T-helper 22 cell (primary cell): ENCODE measurements around the gene NEK4.
"Not testable (repeated sequence)": the region's sequence is repeated elsewhere in the genome, so short reads cannot be mapped to it uniquely, and the experiment has no call there.

Experiments used
- DNase-seq: peaks from one replicate; pipeline ENCODE4 v3.0.0-alpha.2; 2020; ENCODE audit warnings: low read depth

NEK4 gene

DNA sequence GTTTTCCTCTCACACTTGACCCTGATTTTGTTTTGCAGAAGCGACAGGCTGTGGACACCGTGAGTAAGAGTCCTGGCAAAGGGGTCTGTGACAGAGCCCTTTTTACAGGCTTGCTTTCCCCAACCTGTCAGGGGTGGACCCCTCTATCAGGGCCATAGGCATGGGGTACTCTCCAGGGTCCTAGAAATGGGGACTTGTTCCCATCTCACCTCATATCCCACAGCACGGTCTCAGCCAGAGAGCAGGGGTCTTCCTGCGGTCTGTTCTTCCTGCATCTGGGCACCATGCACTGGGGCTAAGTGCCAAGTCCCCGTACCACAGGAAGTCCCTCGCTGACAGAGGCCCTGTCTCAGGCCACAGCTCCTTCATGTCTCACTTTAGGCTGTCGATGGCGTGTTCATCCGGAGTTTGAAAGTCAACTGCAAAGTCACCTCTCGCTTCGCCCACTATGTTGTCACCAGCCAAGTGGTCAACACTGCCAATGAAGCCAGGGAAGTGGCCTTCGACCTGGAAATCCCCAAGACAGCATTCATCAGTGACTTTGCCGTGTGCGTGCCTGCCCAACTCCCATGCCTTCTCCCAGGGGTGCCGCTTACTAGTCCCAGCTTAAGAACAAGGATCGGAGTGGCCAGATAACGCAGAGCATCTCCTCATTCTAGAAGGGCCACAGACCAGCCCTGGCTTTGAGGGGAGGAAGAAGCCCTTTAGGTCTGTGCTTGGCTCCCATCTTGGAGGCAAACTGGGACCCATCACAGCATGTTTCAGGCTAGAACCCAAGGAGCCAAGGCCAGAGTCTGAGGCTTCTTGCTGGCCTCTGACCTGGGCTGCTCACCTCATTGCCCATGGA, 7.4 kb upstream of the NEK4 start:
- no peak for DNase-seq

DNA sequence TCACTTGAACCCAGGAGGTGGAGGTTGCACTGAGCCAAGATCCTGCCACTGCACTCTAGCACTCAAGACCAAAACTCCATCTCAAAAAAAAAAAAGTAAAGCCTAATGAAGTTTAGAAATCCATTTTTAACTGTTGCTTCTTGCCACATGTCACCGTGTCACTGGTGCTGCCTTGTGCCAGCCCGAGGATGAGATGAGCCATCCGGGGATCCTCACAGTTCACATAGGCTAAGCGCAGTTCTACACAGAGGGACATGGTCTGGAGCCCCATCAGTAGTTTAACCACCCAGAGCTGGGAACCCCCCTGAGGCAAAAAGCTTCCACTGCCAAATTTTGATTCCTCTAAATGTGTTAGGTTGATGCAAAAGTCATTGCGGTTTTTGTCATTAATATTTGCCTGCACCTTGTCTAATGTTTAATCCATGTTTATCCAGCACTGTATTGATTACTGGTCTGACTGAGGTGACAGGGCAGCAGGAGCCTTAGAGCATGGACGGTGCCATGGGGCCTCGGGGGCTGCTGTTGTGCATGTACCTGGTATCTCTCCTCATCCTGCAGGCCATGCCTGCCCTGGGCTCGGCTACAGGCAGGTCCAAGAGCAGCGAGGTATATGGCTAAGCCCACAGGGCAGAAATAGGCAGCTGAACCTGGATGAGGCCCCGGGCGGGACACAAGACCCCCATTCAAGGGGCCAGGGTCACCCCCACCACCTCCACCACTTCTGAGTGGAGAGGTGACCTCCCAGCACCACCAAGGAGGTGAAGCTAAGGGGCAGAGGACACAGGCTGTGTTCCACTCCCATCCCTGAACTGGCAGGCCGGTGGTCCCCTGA, 6.6 kb upstream of the NEK4 start, which contains the start of gene ITIH1:
Gene ITIH1 (plus strand): TSS at position 473 of the 832 bp plus-strand sequence. CDS start 17 bp downstream, at position 490.
- no peak for DNase-seq

DNA sequence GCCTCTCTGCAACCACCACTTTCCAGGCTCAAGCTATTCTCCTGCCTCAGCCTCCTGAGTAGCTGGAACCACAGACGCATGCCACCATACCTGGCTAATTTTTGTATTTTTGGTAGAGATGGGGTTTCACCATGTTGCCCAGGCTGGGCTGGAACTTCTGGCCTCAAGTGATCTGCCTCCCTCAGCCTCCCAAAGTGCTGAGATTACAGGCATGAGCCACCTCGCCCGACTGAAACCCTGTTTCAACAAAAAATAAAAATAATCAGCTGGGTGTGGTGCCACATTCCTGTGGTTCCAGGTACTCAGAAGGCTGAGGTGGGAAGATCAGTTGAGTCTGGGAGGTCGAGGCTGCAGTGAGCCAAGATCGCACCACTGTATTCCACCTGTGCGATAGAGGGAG, 5.7 kb upstream of the NEK4 start:
- not testable (repeated sequence) for DNase-seq

DNA sequence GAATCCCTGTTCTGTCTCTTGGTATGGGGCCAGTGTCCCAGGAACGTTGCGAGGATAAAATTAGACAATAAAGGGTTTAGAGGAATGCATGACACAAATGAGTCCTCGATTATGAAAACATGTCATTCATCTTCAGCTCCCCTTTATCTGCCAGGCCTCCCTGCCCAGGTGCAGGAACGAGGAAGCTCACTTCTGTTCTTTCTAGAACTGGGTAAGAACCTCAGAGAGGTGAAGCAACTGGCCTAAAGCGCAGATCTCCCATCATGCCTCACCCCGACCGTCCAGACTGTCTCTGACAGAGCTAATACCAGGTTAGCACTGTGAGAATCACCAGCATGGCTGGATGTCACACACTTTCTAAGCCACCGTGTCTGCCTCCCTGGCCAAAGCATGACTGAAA, 5.1 kb upstream of the NEK4 start:
- no peak for DNase-seq

DNA sequence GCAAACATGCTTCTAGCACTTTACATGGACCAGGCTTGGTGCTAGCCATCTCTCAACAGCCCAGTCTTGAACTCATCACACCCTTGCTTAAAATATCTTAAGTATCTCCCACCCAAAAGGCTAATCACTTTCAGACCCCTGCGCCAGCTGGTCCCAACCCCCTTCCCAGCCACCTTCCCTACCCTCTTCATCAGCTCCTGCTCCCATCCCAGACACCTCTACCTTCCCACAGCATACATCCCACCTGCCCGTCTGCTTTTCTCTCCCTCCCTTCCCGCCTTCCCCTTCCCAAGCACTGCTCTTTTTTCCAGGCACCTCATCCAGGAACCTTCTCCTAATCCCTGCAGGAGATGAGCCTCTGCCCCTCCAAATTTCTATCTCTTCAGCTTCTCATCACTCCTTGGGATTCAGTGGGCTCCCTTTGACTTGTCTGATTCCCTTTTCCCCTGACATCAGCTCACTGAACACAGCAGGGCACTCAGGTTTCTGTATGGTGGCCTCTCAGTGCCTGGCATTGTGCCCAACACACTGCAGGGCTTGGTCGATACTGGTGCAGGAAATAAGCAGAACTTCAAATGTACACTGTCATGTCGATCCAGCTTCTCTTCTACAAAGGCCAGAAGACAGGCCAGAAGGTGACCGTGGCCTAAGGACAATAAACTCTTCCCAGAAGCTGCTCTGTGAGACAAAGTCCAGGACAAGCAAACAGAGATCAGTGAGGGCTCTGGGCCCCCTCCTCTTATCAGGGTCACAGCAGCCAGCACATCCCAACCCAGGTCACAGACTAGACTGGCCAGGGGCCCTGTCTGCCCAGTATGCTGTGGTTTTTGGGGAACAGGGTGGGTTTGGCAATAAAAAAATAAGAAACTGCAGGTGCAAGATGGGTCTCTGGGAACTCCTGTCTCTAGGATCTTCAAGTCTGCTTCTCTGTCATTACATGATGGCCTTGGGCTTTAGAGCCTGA, 4.4 kb upstream of the NEK4 start:
- no peak for DNase-seq

DNA sequence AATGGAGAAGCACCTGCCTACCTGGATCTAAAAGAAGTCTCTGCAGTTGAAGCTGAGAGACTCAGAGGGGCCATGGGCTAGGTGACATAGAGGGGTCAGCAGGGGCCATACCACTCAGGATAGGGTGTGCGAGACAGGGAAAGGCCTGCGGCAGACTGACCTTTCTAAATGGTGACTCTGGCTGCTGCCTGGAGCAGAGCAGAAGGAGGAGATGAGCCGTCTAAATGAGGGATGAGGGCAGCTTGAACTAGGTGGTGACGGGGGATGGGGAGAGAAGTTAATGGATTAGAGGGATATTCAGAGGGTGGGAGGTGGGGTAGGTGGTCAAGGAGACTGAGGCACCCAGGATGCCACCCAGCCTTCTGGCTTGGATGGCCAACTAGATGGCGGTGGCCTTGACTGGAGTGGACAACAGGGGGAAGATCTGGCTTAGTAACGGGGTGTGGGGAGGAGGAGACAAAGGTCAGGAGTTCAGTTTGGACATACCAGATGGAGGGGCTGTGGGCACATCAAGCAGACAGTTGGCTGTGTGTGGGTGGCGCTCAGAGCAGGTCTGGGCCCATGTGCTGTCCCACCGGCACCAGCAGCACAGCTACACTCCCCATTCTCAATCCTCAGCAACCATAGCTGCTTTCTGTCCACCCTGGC, 3.5 kb upstream of the NEK4 start:
- no peak for DNase-seq

DNA sequence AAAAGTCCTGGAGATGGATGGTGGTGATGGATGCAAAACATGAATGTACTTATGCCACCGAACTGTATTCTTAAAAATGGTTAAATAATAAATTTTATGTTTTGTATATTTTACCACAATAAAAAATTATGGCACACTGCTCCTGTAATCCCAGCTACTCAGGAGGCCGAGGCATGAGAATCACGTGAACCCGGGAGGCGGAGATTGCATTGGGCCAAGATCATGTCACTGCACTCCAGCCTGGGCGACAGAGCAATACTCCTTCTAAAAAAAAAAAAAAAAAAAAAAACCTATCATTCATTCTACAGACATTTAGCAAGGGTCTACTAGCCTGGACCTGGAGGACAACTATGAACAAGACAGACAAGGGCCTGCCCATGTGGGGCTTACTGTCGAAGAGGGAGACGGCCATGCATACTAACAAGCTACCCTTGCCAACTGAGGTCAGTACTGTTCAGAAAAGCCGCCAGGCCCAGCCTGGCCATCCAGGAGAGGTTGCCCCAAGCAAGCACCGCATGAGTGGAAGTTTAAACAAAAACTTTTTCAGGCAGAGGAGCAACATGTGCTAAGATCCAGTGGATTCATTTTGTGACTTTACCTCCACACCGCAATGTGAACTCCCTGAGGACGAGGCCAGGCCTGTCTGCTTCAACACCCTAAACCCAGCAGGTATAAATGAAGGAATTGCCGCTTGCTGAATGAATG, 2.8 kb upstream of the NEK4 start:
- no peak for DNase-seq

DNA sequence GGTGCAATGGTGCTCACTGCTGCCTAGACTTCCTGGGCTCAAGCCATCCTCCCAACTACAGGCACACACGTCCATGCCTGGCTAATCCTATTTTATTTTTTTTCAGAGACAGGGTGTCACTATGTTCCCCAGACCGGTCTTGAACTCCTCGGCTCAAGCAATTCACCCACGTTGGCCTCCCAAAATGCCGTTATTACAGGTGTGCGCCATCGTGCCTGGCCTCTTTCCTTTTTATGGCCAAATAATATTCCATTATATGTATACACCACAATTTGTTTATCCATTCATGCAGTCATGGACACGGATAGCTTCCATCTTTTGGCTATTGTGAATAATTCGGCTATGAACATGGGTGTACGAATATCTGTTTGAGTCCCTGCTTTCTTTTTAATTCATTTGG, 962 bp upstream of the NEK4 start:
- no peak for DNase-seq

DNA sequence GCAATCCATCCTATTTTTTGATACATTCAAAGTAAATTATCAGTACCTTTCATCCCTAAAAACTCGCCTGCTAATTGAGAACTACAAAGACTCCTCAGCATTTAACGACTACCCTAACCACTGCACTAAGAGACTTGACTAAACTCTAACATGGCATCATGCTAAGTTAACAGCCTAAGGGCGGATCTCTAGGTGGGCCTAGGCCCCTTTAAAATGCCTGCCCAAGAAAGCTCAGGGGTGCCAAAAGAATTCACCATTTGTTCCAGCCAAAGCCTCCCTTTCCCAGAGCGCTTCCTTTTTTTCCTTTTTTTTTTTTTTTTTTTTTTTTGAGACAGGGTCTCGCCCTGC, 568 bp upstream of the NEK4 start:
- DNase-seq = no peak

DNA sequence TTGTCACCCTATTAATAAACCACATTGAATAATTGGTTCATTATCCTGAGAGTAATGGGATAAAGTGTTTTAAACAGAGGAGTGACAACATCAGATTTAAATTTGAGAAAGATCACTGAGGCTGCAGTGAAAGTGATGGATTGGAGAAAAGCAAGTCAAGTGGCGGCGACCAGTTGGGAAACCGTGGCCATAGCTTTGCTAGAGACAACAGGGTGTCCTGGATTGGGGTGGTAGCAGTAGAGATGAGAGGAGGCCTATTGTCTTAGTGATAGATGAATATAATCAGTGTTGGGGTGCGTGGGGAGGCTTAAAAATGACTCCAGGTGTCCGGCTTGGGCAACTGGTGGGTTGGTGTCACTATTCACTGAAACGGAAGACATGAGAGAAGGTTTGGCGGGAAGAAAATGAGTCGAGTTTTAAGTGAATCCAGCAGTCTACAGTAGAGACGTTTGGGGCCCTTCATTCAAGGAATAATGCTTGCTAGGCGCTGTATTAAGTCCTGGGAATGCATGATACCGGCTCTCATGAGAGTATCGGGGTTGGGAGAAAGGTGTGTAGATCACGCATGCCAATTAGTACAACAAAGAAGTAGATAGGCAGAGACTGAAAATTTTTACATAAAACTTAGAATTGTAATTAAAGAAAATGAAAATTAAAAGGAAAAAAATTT, 819 bp downstream of the NEK4 start:
- DNase-seq = no peak

DNA sequence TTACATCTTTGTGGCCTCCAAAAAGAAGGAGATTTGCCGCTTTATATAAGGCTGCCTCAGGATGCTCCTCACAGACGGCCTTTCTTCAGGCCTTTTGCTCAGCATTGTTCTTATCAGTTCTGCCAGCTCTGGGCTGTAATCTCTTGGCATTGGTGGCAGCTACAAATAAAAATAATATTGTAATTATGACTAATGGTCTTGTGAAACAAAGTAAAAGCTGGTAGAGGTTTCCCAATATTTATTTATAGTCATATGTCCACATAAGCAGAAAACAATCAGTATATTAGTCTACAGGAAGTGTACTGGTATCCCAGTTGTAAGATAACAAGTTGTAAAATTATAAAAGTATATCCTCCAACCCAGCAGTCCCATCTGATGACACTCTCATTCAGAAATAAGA, 7.3 kb downstream of the NEK4 start:
- no peak for DNase-seq

DNA sequence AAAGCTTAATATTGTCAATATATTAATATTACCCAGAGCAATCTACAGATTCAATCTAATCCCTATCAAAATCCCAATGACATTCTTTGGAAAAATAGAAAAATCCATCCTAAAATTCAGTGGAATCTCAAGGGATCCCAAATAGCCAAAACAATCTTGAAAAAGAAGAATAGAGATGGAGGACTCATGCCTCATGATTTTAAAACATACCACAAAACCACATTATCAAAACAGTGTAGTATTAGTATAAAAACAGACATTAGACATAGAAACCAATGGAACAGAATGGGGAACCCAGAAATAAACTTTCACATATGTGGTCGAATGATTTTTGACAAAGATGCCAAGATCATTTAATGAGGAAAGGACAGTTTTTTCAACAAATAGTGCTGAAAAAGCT, 14.6 kb downstream of the NEK4 start:
- DNase-seq = no peak

DNA sequence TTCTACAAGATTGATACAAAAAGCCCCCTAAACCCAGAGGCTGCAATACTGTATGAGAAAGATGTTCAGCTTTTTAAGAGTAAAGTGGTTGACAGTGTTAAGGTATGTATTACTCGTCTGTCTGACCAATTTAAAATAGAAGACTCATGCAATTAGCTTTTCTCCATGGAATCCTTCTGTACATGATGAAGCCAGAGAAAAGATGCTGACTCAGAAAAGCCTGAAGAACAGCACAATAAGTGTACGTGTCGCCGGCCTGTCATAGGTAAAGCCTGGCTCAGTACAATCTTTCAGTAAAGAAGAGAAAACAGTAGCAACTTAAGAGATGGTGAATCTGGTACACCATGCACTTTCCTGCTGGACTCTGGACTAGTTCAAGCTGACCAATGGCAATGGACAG, 16.4 kb downstream of the NEK4 start:
- DNase-seq = no peak

DNA sequence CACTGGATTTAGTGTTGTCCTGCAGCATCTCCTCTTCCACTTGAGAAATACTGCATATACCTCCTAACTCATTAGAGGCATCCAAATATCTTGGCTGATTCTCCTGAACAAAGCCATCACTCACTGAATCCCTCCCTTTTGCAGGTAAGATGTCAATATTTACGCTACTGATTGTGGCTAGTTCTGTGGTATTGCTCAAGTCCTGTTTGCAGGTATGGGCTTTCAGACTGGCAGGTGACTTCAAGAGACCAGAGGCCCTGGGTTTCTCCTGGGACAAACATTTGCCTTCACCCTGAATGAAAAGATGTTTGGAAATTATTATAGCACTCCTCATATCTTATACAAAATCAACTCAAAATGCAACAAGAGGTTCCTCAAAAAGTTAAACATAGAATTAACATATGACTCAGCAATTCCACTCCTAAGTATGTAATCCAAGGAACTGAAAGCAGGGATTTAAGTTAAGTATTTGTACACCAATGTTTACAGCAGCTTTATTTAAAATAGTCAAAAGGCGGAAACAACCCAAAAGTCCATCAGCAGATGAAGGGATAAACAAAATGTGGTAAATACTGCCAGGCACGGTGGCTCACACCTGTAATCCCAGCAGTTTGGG, 18.6 kb downstream of the NEK4 start:
- no peak for DNase-seq

DNA sequence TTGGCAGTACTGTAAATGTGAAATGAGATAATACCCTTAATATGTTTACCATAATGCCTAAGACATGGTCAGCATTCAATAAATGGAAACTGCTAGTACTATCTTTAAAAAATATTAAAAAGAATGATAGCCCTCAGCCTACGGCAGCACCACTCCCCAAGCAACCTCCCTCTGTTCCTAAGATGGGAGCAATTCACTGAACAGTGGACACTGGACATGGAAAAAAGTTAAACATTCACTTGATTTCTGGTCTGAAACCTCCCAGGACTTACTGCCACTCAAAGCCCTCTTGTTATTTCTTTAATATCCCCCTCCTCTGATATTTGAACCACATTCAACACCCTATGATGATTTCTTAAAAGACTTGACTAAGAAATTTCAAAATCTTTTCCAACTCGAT, 27.0 kb downstream of the NEK4 start:
- DNase-seq = no peak

DNA sequence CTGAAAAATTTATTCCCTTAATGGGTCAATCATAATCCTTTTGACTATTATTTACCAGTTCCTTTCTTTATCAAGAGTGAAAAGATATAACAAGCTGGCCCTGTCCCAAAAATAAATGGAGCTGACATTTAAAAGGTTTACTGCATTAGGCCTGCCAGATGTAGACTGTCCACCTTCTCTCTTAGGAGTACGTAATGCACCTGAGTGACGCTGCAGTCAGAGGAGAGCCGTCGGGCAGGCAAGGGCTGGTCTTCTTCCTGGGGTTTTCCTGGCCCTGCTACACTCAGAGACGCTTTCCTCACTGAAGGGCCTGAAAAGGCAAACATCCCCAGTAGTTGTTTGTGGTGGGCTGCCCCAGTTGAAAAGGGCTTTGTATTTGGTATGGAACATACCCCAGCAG, 27.6 kb downstream of the NEK4 start:
- no peak for DNase-seq

DNA sequence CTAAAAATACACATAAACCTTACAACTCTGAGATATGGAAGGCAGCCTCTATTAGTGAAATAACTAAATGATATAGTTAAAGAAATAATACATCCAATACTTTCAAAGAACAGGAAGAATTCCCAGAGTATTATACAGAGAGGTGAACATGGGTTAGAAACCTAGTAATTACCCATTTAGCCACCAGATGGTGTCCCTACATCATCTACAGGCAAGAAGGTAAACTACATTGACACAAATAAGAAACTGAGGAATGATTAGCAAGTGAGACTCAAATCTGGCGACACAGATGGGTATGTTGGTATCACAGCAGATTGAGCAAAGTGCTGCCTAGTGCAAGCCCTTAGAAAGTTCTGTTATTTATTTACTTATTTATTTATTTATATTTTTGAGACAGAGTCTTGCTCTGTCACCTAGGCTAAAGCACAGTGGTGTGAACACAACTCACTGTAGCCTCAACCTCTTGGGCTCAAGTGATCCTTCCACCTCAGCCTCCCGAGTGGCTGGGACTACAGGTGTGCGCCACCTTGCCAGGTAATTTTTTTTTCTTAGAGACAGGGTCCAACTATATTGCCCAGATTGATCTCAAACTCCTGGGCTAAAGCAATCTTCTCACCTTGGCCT, 28.2 kb downstream of the NEK4 start:
- DNase-seq = no peak

DNA sequence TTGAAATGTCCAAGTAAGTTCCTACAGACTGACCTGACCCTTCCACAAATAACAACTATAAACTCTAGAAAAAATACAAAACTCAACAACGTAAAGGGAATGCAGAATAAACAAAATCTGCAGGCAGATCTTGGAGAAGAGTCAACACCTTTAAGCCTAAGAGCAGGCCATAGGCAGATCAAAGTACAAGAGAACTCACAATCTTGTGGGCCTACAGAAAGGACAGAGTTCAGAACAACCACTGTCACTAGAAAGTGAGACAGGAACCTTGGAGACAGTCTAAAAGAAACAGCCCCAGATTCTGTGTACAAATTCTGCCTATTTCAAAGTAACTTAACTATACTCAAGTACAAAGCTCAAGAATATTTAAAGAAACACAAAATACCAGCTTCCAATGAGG, 31.0 kb downstream of the NEK4 start:
- no peak for DNase-seq

DNA sequence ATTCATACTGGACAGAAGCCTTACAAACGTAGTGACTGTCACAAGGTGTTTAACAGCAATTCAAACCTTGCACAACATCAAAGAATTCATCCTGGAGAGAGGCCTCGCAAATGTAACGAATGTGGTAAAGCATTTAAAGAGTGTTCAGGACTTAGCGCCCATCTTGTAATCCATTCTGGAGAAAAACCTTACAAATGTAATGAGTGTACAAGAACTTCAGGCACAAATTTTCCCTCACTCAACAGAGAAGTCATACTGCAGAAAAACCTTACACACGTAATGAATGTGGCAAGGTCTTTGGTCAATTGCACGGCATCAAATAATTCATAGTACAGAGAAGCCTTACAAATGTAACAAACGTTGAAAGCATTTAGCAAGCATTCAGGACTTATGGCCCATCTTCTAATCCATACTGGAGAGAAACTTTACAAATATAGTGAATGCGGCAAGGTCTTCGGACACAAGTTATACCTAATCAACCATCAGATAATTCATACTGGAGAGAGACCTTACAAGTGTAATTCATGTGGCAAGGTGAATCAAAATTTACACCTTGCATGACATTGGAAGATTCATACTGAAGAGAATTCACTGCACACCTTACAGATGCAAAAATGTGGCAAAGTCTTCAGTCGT, 37.4 kb downstream of the NEK4 start:
- DNase-seq = no peak
